WTC11 (cell line): ENCODE data around the gene HOMER2. TPM values are rescaled to one million over a fixed set of nuclear protein-coding genes. Genes with fewer than 3 reads are reported as not detected.

Experiments
- ATAC-seq: fragments of 200-7000 bp; cut with Tn5 transposase; 2 replicates; pipeline ENCODE4 v1.10.0; 2021; ENCODE audit warnings: mild to moderate bottlenecking, moderate library complexity
- CTCF ChIA-PET: fragments of 300-600 bp; sonication (Branson Sonifier 250); formaldehyde crosslinking; loops from one replicate; lab custom pipeline; 2021; ENCODE audit warnings: antibody characterized with exemption; lab: Charles Lee
- POLR2A ChIA-PET: fragments of 350-600 bp; sonication (Branson Sonifier 250); formaldehyde crosslinking; loops from one replicate; lab custom pipeline; 2021; ENCODE audit warnings: antibody characterized with exemption; lab: Charles Lee
- DNase-seq: peaks from one replicate; pipeline ENCODE4 v3.0.0; 2021; ENCODE audit warnings: low spot score
- H3K27ac Mint-ChIP-seq: 2 replicates; pipeline ENCODE4 v1.8.0; 2021; ENCODE audit warnings: mixed read lengths
- H3K27me3 Mint-ChIP-seq: 2 replicates; pipeline ENCODE4 v1.8.0; 2021; ENCODE audit warnings: low read depth, mild to moderate bottlenecking, moderate library complexity, mixed read lengths
- H3K36me3 Mint-ChIP-seq: 2 replicates; pipeline ENCODE4 v1.8.0; 2021; ENCODE audit warnings: mixed read lengths
- H3K4me1 Mint-ChIP-seq: 2 replicates; pipeline ENCODE4 v1.8.0; 2022; ENCODE audit warnings: mixed read lengths
- H3K4me3 Mint-ChIP-seq: 2 replicates; pipeline ENCODE4 v1.8.0; 2021; ENCODE audit warnings: mild to moderate bottlenecking, moderate library complexity, mixed read lengths
- H3K9me3 Mint-ChIP-seq: 2 replicates; pipeline ENCODE4 v1.8.0; 2021; ENCODE audit warnings: mixed read lengths
- ATF6 ChIP-seq: sonication (generic); formaldehyde crosslinking; IDR thresholded peaks from 2 replicates; pipeline ENCODE4 v1.8.1; 2023; ENCODE audit warnings: mild to moderate bottlenecking, missing genetic modification reagents
- CREM ChIP-seq: sonication (generic); formaldehyde crosslinking; IDR thresholded peaks from 2 replicates; pipeline ENCODE4 v1.8.1; 2022; ENCODE audit warnings: mild to moderate bottlenecking, missing genetic modification reagents, moderate library complexity
- FOXP1 ChIP-seq: sonication (generic); formaldehyde crosslinking; IDR thresholded peaks from 2 replicates; pipeline ENCODE4 v1.8.0; 2022; ENCODE audit warnings: missing genetic modification reagents, mild to moderate bottlenecking, moderate library complexity, borderline replicate concordance
- GABPB1 ChIP-seq: sonication (generic); formaldehyde crosslinking; IDR thresholded peaks from 2 replicates; pipeline ENCODE4 v1.8.1; 2023; ENCODE audit warnings: mild to moderate bottlenecking, missing genetic modification reagents
- GTF2I ChIP-seq: fragments of 250-450 bp; sonication (Bioruptor Pico); conservative IDR thresholded peaks from 2 replicates; pipeline ENCODE4 v1.4.0; 2021; ENCODE audit warnings: mild to moderate bottlenecking
- IRF2 ChIP-seq: sonication (generic); formaldehyde crosslinking; IDR thresholded peaks from 2 replicates; pipeline ENCODE4 v1.8.0; 2022; ENCODE audit warnings: low read depth, missing genetic modification reagents, borderline replicate concordance
- NFYB ChIP-seq: sonication (generic); formaldehyde crosslinking; conservative IDR thresholded peaks from 2 replicates; pipeline ENCODE4 v1.8.0; 2022; ENCODE audit warnings: low read depth, missing genetic modification reagents
- NR1H2 ChIP-seq: sonication (generic); formaldehyde crosslinking; IDR thresholded peaks from 2 replicates; pipeline ENCODE4 v1.9.0; 2021; ENCODE audit warnings: mild to moderate bottlenecking, moderate library complexity, missing genetic modification reagents
- NR3C1 ChIP-seq: sonication (generic); formaldehyde crosslinking; conservative IDR thresholded peaks from 2 replicates; pipeline ENCODE4 v1.8.1; 2023; ENCODE audit warnings: low read depth, mild to moderate bottlenecking, missing genetic modification reagents
- TEAD4 ChIP-seq: sonication (generic); formaldehyde crosslinking; IDR thresholded peaks from 2 replicates; pipeline ENCODE4 v1.8.0; 2022; ENCODE audit warnings: mild to moderate bottlenecking, missing genetic modification reagents
- TP53 ChIP-seq: sonication (generic); formaldehyde crosslinking; IDR thresholded peaks from 2 replicates; pipeline ENCODE4 v1.8.1; 2023; ENCODE audit warnings: mild to moderate bottlenecking, missing genetic modification reagents
- ZNF219 ChIP-seq: sonication (generic); formaldehyde crosslinking; IDR thresholded peaks from 2 replicates; pipeline ENCODE4 v1.8.0; 2023; ENCODE audit warnings: missing genetic modification reagents, mild to moderate bottlenecking, borderline replicate concordance
- ZNF671 ChIP-seq: fragments of 250-450 bp; sonication (Bioruptor Pico); IDR thresholded peaks from 2 replicates; pipeline ENCODE4 v1.8.0; 2021; ENCODE audit warnings: mild to moderate bottlenecking
- ZSCAN18 ChIP-seq: fragments of 250-450 bp; sonication (Bioruptor Pico); IDR thresholded peaks from 2 replicates; pipeline ENCODE4 v2.1.2; 2022; ENCODE audit warnings: mild to moderate bottlenecking, moderate library complexity
- total RNA-seq: library from RNA; stranded (reverse); gene quantifications from 3 replicates; pipeline ENCODE4 v1.2.3, GENCODE V29; 2021
- TF ChIP-seq, protein P1 (sequence below): sonication (generic); formaldehyde crosslinking; IDR thresholded peaks from 2 replicates; pipeline ENCODE4 v1.8.1; 2023; ENCODE audit warnings: mild to moderate bottlenecking, missing genetic modification reagents, borderline replicate concordance
- TF ChIP-seq, protein P2 (sequence below): fragments of 200-600 bp; IDR thresholded peaks from 2 replicates; pipeline ENCODE4 v1.8.0; 2022; ENCODE audit warnings: antibody characterized with exemption
- TF ChIP-seq, protein P3 (sequence below): sonication (generic); formaldehyde crosslinking; IDR thresholded peaks from 2 replicates; pipeline ENCODE4 v1.8.0; 2022; ENCODE audit warnings: mild to moderate bottlenecking, missing genetic modification reagents
- TF ChIP-seq, protein P4 (sequence below): fragments of 250-450 bp; sonication (Bioruptor Pico); IDR thresholded peaks from 2 replicates; pipeline ENCODE4 v1.9.0; 2021; ENCODE audit warnings: mild to moderate bottlenecking
- TF ChIP-seq, protein P5 (sequence below): sonication (generic); formaldehyde crosslinking; IDR thresholded peaks from 2 replicates; pipeline ENCODE4 v1.8.0; 2022; ENCODE audit warnings: mild to moderate bottlenecking, missing genetic modification reagents

HOMER2 gene
- total RNA-seq, 1 experiment from 2014 or later, result 17.4 TPM

GRCh38 chr15:82930461-82930860, 22.1 kb downstream of the HOMER2 start (continued):
- TF ChIP-seq, protein P1, sequence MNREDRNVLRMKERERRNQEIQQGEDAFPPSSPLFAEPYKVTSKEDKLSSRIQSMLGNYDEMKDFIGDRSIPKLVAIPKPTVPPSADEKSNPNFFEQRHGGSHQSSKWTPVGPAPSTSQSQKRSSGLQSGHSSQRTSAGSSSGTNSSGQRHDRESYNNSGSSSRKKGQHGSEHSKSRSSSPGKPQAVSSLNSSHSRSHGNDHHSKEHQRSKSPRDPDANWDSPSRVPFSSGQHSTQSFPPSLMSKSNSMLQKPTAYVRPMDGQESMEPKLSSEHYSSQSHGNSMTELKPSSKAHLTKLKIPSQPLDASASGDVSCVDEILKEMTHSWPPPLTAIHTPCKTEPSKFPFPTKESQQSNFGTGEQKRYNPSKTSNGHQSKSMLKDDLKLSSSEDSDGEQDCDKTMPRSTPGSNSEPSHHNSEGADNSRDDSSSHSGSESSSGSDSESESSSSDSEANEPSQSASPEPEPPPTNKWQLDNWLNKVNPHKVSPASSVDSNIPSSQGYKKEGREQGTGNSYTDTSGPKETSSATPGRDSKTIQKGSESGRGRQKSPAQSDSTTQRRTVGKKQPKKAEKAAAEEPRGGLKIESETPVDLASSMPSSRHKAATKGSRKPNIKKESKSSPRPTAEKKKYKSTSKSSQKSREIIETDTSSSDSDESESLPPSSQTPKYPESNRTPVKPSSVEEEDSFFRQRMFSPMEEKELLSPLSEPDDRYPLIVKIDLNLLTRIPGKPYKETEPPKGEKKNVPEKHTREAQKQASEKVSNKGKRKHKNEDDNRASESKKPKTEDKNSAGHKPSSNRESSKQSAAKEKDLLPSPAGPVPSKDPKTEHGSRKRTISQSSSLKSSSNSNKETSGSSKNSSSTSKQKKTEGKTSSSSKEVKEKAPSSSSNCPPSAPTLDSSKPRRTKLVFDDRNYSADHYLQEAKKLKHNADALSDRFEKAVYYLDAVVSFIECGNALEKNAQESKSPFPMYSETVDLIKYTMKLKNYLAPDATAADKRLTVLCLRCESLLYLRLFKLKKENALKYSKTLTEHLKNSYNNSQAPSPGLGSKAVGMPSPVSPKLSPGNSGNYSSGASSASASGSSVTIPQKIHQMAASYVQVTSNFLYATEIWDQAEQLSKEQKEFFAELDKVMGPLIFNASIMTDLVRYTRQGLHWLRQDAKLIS, result no peak
- no peak for TF ChIP-seq NR3C1 (CRISPR knock-in tag)

DNA sequence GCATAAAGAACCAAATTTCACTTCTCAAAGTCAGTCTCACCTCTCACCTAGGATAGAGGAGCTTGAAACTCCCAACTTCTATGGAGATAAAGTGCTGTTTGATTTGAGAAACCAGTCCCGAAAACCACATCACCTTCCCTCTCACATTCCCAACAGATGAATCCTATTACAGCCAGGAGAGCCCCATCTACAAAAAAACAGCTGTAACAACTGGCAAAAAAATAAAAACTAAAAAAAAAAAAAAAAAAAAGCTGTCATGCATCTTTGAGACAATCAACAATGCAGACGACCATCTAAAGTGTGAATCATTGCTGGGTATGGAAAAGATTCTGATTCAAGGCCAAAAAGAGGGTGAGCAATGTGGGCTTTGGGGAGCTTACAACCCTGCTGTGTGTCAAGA, 23.8 kb downstream of the HOMER2 start:
- Mint-ChIP-seq H3K36me3 (no peaks in the 10 kb centered on the region), H3K27ac (no peak overlapping the region)

More for the DNA sequence above, 23.8 kb downstream of the HOMER2 start:
- peaks cover 7% of the 10 kb centered on the region for H3K4me1 Mint-ChIP-seq
- CTCF ChIA-PET, result interaction anchor here (0.6 to 1.2 kb wide), 4 partner anchors 79 to 398 kb away, joined by 3 to 4 read pairs (median 3); no protein-coding TSS in a partner anchor
- no peaks in the 10 kb centered on the region for H3K27me3 Mint-ChIP-seq
- TF ChIP-seq, protein P2, sequence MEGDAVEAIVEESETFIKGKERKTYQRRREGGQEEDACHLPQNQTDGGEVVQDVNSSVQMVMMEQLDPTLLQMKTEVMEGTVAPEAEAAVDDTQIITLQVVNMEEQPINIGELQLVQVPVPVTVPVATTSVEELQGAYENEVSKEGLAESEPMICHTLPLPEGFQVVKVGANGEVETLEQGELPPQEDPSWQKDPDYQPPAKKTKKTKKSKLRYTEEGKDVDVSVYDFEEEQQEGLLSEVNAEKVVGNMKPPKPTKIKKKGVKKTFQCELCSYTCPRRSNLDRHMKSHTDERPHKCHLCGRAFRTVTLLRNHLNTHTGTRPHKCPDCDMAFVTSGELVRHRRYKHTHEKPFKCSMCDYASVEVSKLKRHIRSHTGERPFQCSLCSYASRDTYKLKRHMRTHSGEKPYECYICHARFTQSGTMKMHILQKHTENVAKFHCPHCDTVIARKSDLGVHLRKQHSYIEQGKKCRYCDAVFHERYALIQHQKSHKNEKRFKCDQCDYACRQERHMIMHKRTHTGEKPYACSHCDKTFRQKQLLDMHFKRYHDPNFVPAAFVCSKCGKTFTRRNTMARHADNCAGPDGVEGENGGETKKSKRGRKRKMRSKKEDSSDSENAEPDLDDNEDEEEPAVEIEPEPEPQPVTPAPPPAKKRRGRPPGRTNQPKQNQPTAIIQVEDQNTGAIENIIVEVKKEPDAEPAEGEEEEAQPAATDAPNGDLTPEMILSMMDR, result no peak
- TF ChIP-seq CREM (CRISPR knock-in tag) (no peak), FOXP1 (CRISPR knock-in tag) (no peak), TP53 (CRISPR knock-in tag) (no peak), ZNF219 (CRISPR knock-in tag) (no peak), ZNF671 (CRISPR knock-in tag) (no peak), GTF2I (no peak), NR1H2 (CRISPR knock-in tag) (no peak), NFYB (CRISPR knock-in tag) (no peak), ZSCAN18 (CRISPR knock-in tag) (no peak), GABPB1 (CRISPR knock-in tag) (no peak), TEAD4 (CRISPR knock-in tag) (no peak), ATF6 (no peak), IRF2 (no peak)
- TF ChIP-seq, protein P3, sequence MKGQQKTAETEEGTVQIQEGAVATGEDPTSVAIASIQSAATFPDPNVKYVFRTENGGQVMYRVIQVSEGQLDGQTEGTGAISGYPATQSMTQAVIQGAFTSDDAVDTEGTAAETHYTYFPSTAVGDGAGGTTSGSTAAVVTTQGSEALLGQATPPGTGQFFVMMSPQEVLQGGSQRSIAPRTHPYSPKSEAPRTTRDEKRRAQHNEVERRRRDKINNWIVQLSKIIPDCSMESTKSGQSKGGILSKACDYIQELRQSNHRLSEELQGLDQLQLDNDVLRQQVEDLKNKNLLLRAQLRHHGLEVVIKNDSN, result no peak
- TF ChIP-seq, protein P4, sequence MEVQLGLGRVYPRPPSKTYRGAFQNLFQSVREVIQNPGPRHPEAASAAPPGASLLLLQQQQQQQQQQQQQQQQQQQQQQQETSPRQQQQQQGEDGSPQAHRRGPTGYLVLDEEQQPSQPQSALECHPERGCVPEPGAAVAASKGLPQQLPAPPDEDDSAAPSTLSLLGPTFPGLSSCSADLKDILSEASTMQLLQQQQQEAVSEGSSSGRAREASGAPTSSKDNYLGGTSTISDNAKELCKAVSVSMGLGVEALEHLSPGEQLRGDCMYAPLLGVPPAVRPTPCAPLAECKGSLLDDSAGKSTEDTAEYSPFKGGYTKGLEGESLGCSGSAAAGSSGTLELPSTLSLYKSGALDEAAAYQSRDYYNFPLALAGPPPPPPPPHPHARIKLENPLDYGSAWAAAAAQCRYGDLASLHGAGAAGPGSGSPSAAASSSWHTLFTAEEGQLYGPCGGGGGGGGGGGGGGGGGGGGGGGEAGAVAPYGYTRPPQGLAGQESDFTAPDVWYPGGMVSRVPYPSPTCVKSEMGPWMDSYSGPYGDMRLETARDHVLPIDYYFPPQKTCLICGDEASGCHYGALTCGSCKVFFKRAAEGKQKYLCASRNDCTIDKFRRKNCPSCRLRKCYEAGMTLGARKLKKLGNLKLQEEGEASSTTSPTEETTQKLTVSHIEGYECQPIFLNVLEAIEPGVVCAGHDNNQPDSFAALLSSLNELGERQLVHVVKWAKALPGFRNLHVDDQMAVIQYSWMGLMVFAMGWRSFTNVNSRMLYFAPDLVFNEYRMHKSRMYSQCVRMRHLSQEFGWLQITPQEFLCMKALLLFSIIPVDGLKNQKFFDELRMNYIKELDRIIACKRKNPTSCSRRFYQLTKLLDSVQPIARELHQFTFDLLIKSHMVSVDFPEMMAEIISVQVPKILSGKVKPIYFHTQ (CRISPR knock-in tag), result no peak
- TF ChIP-seq, protein P5, sequence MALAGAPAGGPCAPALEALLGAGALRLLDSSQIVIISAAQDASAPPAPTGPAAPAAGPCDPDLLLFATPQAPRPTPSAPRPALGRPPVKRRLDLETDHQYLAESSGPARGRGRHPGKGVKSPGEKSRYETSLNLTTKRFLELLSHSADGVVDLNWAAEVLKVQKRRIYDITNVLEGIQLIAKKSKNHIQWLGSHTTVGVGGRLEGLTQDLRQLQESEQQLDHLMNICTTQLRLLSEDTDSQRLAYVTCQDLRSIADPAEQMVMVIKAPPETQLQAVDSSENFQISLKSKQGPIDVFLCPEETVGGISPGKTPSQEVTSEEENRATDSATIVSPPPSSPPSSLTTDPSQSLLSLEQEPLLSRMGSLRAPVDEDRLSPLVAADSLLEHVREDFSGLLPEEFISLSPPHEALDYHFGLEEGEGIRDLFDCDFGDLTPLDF (CRISPR knock-in tag), result no peak
- TF ChIP-seq, all 79 proteins: peak for 0
- H3K4me3 Mint-ChIP-seq, result no peak overlapping the region
- DNase-seq (no peak), ATAC-seq (no peak)
- POLR2A ChIA-PET, result no interaction called here
- no peaks in the 10 kb centered on the region for H3K9me3 Mint-ChIP-seq
